Esophagus squamous epithelium (tissue), 5 donors: ENCODE data around the gene MMS19. TPM values are rescaled to one million over a fixed set of nuclear protein-coding genes. Genes with fewer than 3 reads are reported as not detected.

Source experiments
- DNase-seq: peaks from one replicate; lab custom pipeline; 2025; lab: John Stamatoyannopoulos, UW
- H3K27ac ChIP-seq, 4 donors: fragments of 200-600 bp; sonication (generic); one replicate each; pipeline ENCODE4 v1.5.1; 2016 to 2019; ENCODE audit warnings: mild to moderate bottlenecking in 1 of 4
- H3K27me3 ChIP-seq, 4 donors: fragments of 200-600 bp; sonication (generic); 1 replicate in 3 of 4; 2 replicates in 1 of 4; pipeline versions ENCODE4 v1.5.1 to v1.6.0; 2017 to 2021; ENCODE audit warnings: antibody characterized with exemption in 1 of 4
- H3K36me3 ChIP-seq, 3 donors: fragments of 200-600 bp; sonication (generic); one replicate each; pipeline ENCODE4 v1.5.1; 2016 to 2019
- H3K4me1 ChIP-seq, 3 donors: fragments of 200-600 bp; sonication (generic); one replicate each; pipeline ENCODE4 v1.5.1; 2017 to 2019
- H3K4me3 ChIP-seq, 4 donors: fragments of 200-600 bp; sonication (generic); 1 replicate in 3 of 4; 2 replicates in 1 of 4; pipeline ENCODE4 v1.5.1; 2016 to 2019; ENCODE audit warnings: mild to moderate bottlenecking in 2 of 4, moderate library complexity in 1 of 4
- H3K9me3 ChIP-seq, 3 donors: fragments of 200-600 bp; sonication (generic); one replicate each; pipeline ENCODE4 v1.5.1; 2016 to 2019
- POLR2A ChIP-seq, 4 donors: fragments of 450-650 bp; IDR thresholded peaks; one replicate each; pipeline ENCODE4 v1.6.1; 2017; ENCODE audit warnings: antibody characterized with exemption in 4 of 4, mild to moderate bottlenecking in 4 of 4, moderate library complexity in 3 of 4
- WGBS, 2 donors: methylation state at CpG; one replicate each; pipeline ENCODE4 v1.1.5; 2018; 5-methylcytosine and 5-hydroxymethylcytosine counted together
- intact Hi-C: fragments of 100-400 bp; cut with DNase I; formaldehyde crosslinking; loops from one replicate; pipeline ENCODE4 v1.15.0; 2022
- total RNA-seq, 4 donors: library from RNA; depleted of rRNA; stranded (reverse); fragments of >200 nt; gene quantifications; one replicate each; pipeline ENCODE4 v1.1.0, GENCODE V29; 2016
- TF ChIP-seq, protein P1 (sequence below), 6 experiments: fragments of 450-650 bp in 4 of 6; fragments of 200-600 bp in 2 of 6; sonication (generic) in 2 of 6; IDR thresholded peaks; one replicate each; pipeline ENCODE4 v1.5.1; 2016 to 2019; ENCODE audit warnings: antibody characterized with exemption in 6 of 6, mild to moderate bottlenecking in 4 of 6, moderate library complexity in 4 of 6
- donor health status: DM: yes; HTN: yes; CAD: no.

MMS19 gene
- total RNA-seq, 4 donors from 2014 or later, result 57.7 to 93.3 (median 65.1) TPM

DNA sequence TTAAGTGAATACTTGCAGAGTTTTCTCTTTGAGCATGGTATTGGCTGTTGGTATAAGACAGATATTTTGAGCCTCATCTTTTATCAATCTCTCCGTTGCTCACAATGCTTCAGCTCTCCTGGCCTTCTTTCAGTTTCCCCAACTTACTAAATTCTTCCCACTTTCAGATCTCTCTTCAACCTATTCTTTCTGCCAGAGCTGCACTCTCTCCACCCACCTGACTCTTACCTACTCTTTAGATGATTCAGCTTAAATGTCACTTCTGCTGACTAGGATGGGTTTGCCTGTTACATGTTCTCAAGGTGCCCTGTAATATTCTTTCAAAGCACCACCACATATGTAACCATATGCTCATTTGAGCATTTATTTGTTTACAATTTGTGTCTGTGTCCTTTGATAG lies 54.0 kb downstream of the MMS19 start:
- Histone ChIP-seq H3K27me3 (no peaks in the 10 kb centered on the region), H3K36me3 (peaks cover 0 to 40% (median 0%) of the 10 kb centered on the region in 3 donors), H3K4me1 (peaks cover 21 to 45% (median 24%) of the 10 kb centered on the region in 3 donors), H3K27ac (peak overlapping the region in 1 of 4 donors; percentile 80), H3K4me3 (no peak overlapping the region), H3K9me3 (no peaks in the 10 kb centered on the region)
- no peak for TF ChIP-seq POLR2A (IDR thresholded peaks at IDR 0.05)
- TF ChIP-seq, protein P1, sequence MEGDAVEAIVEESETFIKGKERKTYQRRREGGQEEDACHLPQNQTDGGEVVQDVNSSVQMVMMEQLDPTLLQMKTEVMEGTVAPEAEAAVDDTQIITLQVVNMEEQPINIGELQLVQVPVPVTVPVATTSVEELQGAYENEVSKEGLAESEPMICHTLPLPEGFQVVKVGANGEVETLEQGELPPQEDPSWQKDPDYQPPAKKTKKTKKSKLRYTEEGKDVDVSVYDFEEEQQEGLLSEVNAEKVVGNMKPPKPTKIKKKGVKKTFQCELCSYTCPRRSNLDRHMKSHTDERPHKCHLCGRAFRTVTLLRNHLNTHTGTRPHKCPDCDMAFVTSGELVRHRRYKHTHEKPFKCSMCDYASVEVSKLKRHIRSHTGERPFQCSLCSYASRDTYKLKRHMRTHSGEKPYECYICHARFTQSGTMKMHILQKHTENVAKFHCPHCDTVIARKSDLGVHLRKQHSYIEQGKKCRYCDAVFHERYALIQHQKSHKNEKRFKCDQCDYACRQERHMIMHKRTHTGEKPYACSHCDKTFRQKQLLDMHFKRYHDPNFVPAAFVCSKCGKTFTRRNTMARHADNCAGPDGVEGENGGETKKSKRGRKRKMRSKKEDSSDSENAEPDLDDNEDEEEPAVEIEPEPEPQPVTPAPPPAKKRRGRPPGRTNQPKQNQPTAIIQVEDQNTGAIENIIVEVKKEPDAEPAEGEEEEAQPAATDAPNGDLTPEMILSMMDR (IDR thresholded peaks at IDR 0.05), result no peak
- intact Hi-C loops, result no loop called here
- no peak for DNase-seq
- 64 to 87% methylated on average over 1 of the region's 1 CpG for WGBS, 2 donors

DNA sequence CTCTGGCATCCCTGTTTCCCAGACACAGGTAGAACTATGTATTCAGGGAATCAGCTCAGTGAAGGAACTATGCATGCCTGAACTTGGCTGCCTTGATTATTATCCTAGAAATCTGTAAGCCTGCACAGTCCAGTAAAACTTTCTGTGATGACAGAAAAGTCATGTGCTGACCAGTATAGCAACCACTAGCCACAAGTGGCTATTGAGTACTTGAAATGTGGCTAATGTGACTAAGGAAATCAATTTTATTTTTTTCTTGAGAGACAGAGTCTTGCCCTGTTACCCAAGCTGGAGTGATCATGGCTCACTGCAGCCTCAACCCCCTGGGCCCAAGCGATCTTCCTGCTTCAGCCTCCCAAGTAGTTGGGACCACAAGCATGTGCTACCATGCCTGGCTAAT lies 55.9 kb downstream of the MMS19 start:
- no peaks in the 10 kb centered on the region for H3K9me3 ChIP-seq
- TF ChIP-seq, protein P1 (IDR thresholded peaks at IDR 0.05), result no peak
- no peak for TF ChIP-seq POLR2A (IDR thresholded peaks at IDR 0.05)
- peaks cover 3 to 59% (median 4%) of the 10 kb centered on the region in 3 donors for H3K36me3 ChIP-seq
- 88 to 92% methylated on average over 1 of the region's 1 CpG for WGBS, 2 donors
- H3K27me3 ChIP-seq, result no peaks in the 10 kb centered on the region
- H3K4me3 ChIP-seq, result no peak overlapping the region
- no peak overlapping the region for H3K27ac ChIP-seq
- no peak for DNase-seq
- peaks cover 10 to 29% (median 21%) of the 10 kb centered on the region in 3 donors for H3K4me1 ChIP-seq
- intact Hi-C loops, result no loop called here

DNA sequence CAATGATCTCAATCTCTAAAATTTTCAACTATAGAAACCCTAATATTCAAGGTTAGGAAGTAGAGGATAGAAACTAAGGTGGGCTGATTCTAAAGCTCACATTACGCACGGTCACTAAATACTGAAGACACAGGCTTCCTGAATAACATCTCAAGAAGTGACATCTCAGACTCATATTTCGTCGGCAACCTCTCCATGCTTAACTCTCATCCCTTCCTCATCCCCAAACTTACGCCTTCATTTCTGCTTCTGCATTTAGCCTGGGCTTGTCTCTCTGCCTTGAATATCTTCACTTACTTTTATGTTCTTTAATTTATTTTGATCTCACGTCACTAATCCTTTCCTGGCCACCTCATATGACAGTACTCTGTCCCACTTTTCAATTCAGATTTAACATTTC lies 63.0 kb downstream of the MMS19 start:
- DNase-seq, result no peak
- Histone ChIP-seq H3K36me3 (peaks cover 11 to 95% (median 24%) of the 10 kb centered on the region in 3 donors), H3K4me3 (no peak overlapping the region), H3K27ac (no peak overlapping the region), H3K9me3 (no peaks in the 10 kb centered on the region), H3K4me1 (no peaks in the 10 kb centered on the region), H3K27me3 (no peaks in the 10 kb centered on the region)
- 88 to 89% methylated on average over 6 of the region's 6 CpGs for WGBS, 2 donors
- intact Hi-C loops, result no loop called here
- TF ChIP-seq, protein P1 (IDR thresholded peaks at IDR 0.05), result no peak
- no peak for TF ChIP-seq POLR2A (IDR thresholded peaks at IDR 0.05)

DNA sequence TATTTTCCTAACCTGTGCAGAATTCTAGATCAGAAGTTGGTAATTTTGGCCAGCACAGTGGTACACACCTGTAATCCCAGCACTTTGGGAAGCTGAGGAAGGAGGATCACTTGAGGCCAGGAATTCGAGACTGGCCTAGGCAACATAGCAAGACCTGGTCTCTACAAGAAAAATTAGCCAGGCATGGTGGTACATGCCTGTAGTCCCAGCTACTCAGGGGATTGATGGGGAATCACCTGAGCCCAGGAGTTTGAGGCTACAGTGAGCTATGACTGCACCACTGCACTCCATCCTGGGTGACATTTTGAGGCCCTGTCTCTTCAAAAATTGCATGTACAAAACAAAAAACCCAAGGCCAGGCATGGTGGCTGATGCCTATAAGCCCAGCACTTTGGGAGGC lies 63.7 kb downstream of the MMS19 start:
- no peaks in the 10 kb centered on the region for H3K9me3 ChIP-seq
- H3K4me3 ChIP-seq, result no peak overlapping the region
- DNase-seq, result no peak
- 13 to 29% methylated on average over 1 of the region's 1 CpG for WGBS, 2 donors
- no peak overlapping the region for H3K27ac ChIP-seq
- no peak for TF ChIP-seq POLR2A (IDR thresholded peaks at IDR 0.05)
- TF ChIP-seq, protein P1 (IDR thresholded peaks at IDR 0.05), result no peak
- H3K36me3 ChIP-seq, result peaks cover 11 to 95% (median 24%) of the 10 kb centered on the region in 3 donors
- H3K4me1 ChIP-seq, result peaks cover 0 to 3% (median 0%) of the 10 kb centered on the region in 3 donors
- intact Hi-C loops, result no loop called here
- no peaks in the 10 kb centered on the region for H3K27me3 ChIP-seq

DNA sequence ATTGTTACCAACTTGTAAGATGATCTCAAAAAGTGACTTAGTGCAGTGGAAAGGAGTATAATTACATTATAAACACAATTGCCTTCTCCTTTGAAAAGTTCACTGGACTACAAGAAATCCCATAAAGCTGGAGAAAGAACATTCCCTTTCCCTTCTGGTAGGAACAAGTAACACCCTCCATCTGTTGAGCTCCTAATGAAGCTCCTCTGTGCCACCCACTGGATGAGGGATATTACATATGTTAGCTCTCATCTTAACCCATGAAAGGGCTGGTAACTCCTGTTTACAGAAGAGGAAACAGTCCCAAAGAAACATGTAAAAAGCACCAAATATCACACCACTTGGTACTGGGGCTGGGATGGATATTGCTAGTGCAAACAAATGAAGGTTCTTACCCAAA lies 64.2 kb downstream of the MMS19 start:
- intact Hi-C loops, result no loop called here
- peaks cover 11 to 95% (median 24%) of the 10 kb centered on the region in 3 donors for H3K36me3 ChIP-seq
- TF ChIP-seq, protein P1 (IDR thresholded peaks at IDR 0.05), result no peak
- TF ChIP-seq POLR2A (IDR thresholded peaks at IDR 0.05), result no peak

More for the DNA sequence above, 64.2 kb downstream of the MMS19 start:
- Histone ChIP-seq H3K4me3 (no peak overlapping the region), H3K4me1 (peaks cover 0 to 8% (median 3%) of the 10 kb centered on the region in 3 donors), H3K27me3 (no peaks in the 10 kb centered on the region), H3K27ac (no peak overlapping the region), H3K9me3 (no peaks in the 10 kb centered on the region)
- DNase-seq, result no peak
